GM13976 (cell line): ENCODE data around the gene CCP110.
A peak's percentile ranks its signal among the peaks of the same experiment; 100 is the strongest.

Experiments used
- DNase-seq: peaks from one replicate; pipeline ENCODE4 v3.0.0; 2012; ENCODE audit warnings: low spot score
- CTCF ChIP-seq: IDR thresholded peaks from 2 replicates; pipeline ENCODE4 v1.5.1; 2012; ENCODE audit warnings: borderline replicate concordance, mild to moderate bottlenecking; ENCODE audit not compliant: insufficient read depth; ENCODE audit errors: extremely low read depth, missing control alignments, control extremely low read depth
- in situ Hi-C: fragments of 300-500 bp; cut with MboI; formaldehyde crosslinking; loops from one replicate; pipeline ENCODE4 v1.12.0; 2022; ENCODE audit warnings: low sequenced_read_pairs, mixed read lengths, inconsistent platforms; ENCODE audit not compliant: unreplicated experiment

The CCP110 gene

GRCh38 chr16:19573997-19574396 lies 50.3 kb downstream of the CCP110 start:
- TF ChIP-seq CTCF = no peak
- no peak for DNase-seq
- in situ Hi-C loops = no loop called here

GRCh38 chr16:19574615-19575014 lies 50.9 kb downstream of the CCP110 start:
- no peak for TF ChIP-seq CTCF
- in situ Hi-C loops = no loop called here
- DNase-seq = no peak

GRCh38 chr16:19578378-19578971 lies 54.7 kb downstream of the CCP110 start:
- in situ Hi-C loops = no loop called here
- no peak for TF ChIP-seq CTCF
- DNase-seq = no peak

- in situ Hi-C loops = loop anchor here (10.0 kb wide), 1 partner anchor 303 kb away; the partner anchor contains the start of gene GPRC5B
- DNase-seq = no peak
- TF ChIP-seq CTCF = no peak
Observed at GRCh38 chr16:19582050-19582831, 58.5 kb downstream of the CCP110 start.

GRCh38 chr16:19583665-19584300 lies 60.0 kb downstream of the CCP110 start:
- in situ Hi-C loops = loop anchor here (10.0 kb wide), 1 partner anchor 301 kb away; the partner anchor contains the start of gene GPRC5B
- TF ChIP-seq CTCF = peak; percentile 45
- no peak for DNase-seq

GRCh38 chr16:19588661-19589060 lies 64.9 kb downstream of the CCP110 start:
- DNase-seq = no peak
- TF ChIP-seq CTCF = no peak
- in situ Hi-C loops = loop anchor here (10.0 kb wide), 1 partner anchor 296 kb away; the partner anchor contains the start of gene GPRC5B
